ENCODE measurements around the gene ERI3. TPM values are rescaled to one million over a fixed set of nuclear protein-coding genes. Genes with fewer than 3 reads are reported as not detected.
A peak's percentile ranks its signal among the peaks of the same experiment; 100 is the strongest.

Gene ERI3
- total RNA-seq, 2 experiments from 2014 or later, result 42.3 to 43.3 TPM

DNA sequence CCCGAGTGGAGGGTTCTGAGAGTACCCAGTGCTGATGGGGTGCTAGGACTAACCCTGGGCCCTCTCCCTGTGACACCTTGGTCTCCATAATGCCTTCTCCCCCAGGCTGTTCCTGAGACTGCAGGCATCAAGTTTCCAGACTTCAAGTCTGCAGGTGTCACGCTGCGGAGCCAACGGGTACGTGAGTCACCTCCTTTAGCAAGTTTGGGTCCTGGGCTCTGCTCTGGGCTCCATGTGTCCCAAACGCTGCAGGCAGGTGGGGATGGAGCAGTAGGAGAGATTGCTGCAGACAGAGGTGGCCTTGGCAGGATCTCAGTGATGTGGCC lies 135.8 kb downstream of the ERI3 start:
- CTCF ChIA-PET, result interaction anchor here (1.1 to 5.4 kb wide), 5 partner anchors 19 to 139 kb away, joined by 3 to 61 read pairs (median 16); no protein-coding TSS in a partner anchor
- POLR2A ChIA-PET, result interaction anchor here (1.8 kb wide), 1 partner anchor 17 kb away, joined by 5 read pairs; no protein-coding TSS in a partner anchor
- Mint-ChIP-seq H3K27ac (no peak overlapping the region), H3K27me3 (no peaks in the 10 kb centered on the region), H3K9me3 (no peaks in the 10 kb centered on the region), H3K36me3 (ENCODE audit: low read depth) (peaks cover 9% of the 10 kb centered on the region), H3K4me1 (ENCODE audit: low read depth) (peaks cover 26% of the 10 kb centered on the region), H3K4me3 (no peak overlapping the region)
- intact Hi-C loops (cut with micrococcal nuclease), result loop anchor here (10.0 kb wide), 1 partner anchor 376 kb away; no protein-coding TSS in a partner anchor
- ATAC-seq (no peak), DNase-seq (no peak)
- TF ChIP-seq, protein P1, sequence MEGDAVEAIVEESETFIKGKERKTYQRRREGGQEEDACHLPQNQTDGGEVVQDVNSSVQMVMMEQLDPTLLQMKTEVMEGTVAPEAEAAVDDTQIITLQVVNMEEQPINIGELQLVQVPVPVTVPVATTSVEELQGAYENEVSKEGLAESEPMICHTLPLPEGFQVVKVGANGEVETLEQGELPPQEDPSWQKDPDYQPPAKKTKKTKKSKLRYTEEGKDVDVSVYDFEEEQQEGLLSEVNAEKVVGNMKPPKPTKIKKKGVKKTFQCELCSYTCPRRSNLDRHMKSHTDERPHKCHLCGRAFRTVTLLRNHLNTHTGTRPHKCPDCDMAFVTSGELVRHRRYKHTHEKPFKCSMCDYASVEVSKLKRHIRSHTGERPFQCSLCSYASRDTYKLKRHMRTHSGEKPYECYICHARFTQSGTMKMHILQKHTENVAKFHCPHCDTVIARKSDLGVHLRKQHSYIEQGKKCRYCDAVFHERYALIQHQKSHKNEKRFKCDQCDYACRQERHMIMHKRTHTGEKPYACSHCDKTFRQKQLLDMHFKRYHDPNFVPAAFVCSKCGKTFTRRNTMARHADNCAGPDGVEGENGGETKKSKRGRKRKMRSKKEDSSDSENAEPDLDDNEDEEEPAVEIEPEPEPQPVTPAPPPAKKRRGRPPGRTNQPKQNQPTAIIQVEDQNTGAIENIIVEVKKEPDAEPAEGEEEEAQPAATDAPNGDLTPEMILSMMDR (IDR thresholded peaks at IDR 0.05), result no peak

DNA sequence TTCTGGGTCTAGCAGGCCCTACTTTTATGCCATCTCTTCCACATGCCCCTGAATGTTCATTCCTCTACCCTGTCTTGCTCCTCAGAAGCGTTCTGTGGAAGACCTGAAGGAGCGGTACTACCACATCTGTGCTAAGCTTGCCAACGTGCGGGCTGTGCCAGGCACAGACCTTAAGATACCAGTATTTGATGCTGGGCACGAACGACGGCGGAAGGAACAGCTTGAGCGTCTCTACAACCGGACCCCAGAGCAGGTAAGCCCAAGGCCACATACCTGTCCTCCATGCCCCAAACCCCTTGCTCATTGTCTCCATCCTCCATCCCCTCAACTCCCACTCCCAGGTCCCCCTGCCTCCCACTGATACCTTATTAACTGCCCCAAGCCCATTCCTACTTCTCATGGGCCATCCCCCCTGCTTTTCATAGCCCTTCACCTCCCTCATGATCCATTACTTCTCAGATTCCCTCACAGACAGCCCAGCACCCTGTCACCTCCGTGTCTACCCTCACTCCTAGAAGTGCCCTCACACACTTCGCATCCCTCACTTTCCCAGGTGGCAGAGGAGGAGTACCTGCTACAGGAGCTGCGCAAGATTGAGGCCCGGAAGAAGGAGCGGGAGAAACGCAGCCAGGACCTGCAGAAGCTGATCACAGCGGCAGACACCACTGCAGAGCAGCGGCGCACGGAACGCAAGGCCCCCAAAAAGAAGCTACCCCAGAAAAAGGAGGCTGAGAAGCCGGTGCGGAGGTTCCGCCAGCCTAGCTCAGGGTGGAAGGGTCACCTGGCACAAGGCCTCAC lies 136.4 kb downstream of the ERI3 start:
- Mint-ChIP-seq H3K27me3 (no peaks in the 10 kb centered on the region), H3K9me3 (no peaks in the 10 kb centered on the region), H3K27ac (no peak overlapping the region), H3K4me1 (ENCODE audit: low read depth) (peaks cover 27% of the 10 kb centered on the region), H3K36me3 (ENCODE audit: low read depth) (peaks cover 11% of the 10 kb centered on the region), H3K4me3 (no peak overlapping the region)
- CTCF ChIA-PET, result interaction anchor here (0.7 to 5.4 kb wide), 23 partner anchors 8 to 433 kb away, joined by 3 to 61 read pairs (median 7); no protein-coding TSS in a partner anchor
- POLR2A ChIA-PET, result interaction anchor here (1.8 kb wide), 1 partner anchor 17 kb away, joined by 5 read pairs; no protein-coding TSS in a partner anchor
- TF ChIP-seq, protein P1 (IDR thresholded peaks at IDR 0.05), result no peak
- intact Hi-C loops (cut with micrococcal nuclease), result loop anchor here (10.0 kb wide), 1 partner anchor 376 kb away; no protein-coding TSS in a partner anchor
- DNase-seq (no peak), ATAC-seq (no peak)

DNA sequence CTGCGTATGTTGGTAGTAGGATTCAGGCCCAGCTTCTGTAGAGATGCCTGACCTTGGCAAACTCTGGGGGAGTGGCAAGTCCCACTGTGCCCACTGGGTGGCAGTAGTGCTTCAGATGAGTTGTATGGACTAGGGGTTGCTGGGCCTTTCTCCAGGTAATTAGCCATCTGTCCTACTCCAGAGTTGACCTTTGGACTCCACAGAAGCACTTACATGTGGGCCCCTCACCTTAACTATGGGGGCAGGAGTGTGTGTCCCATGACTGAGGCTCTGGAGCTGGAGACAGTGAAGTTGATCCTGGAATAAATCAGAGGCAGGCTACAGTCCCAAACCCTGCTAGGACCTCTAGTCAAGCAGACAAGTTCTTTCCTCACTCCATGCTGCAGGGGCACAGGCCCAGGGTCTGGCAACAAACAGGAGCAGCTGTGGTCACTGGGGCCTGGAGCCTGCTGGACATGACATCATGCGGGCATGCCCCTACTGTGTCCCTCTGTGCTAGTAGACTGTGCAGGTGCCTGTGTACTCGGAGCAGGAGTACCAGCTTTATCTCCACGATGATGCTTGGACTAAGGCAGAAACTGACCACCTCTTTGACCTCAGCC lies 137.1 kb downstream of the ERI3 start:
- TF ChIP-seq, protein P1 (IDR thresholded peaks at IDR 0.05), result peak; percentile 91

DNA sequence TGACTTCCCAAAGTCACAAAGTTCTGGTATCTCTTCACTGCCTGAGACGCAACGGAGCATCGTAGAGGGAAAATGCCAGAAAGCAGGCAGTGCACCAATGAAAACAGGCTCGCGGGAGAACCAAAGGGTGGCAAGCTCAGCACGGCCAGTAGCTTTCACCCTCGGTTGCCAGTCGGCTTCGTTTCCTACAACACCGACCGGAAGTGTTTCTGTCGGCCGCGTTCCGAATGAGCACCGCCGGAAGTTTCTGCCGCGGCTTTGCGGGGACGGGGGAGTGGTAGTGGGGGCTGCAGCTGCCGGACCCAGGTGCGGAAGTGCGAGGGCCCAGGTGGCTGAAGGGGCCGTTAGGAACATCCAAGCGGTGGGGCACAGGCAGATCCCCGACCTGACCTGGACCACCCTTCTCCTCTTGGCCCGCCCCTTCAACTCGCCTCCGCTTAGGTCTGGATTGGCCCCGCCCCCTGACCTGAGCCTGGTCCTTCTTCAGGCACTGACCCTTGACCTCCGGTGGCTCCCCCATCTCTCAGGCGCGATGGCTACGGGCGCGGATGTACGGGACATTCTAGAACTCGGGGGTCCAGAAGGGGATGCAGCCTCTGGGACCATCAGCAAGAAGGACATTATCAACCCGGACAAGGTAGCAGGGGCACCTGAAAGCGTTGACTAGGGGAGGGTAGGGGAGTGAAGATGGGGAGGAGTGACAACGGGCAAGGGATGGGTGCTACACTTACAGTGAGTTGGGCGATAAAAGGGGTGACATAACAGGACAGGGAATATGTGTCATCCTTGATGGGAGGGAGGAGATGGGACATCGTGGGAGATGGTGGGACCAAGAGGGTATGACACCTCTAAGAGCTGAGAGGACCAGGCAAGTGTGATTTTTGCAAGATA lies 141.6 kb downstream of the ERI3 start, which contains the start of gene DMAP1:
DMAP1 (plus strand) TSS at position 250 of the 891 bp plus-strand sequence; CDS start at position 533, 283 bp downstream.
- ATAC-seq (peak; percentile 90), DNase-seq (peak; percentile 88)
- Mint-ChIP-seq H3K36me3 (ENCODE audit: low read depth) (peaks cover 2% of the 10 kb centered on the region), H3K4me3 (peak within 1 kb of the TSS; percentile 93), H3K9me3 (no peaks in the 10 kb centered on the region), H3K4me1 (ENCODE audit: low read depth) (peaks cover 28% of the 10 kb centered on the region), H3K27me3 (no peaks in the 10 kb centered on the region), H3K27ac (peak within 1 kb of the TSS; percentile 92)
- POLR2A ChIA-PET, result interaction anchor here (0.6 to 2.0 kb wide), 5 partner anchors 11 to 418 kb away, joined by 3 to 8 read pairs (median 3); no protein-coding TSS in a partner anchor
- intact Hi-C loops (cut with micrococcal nuclease), result loop anchor here (10.0 kb wide), 1 partner anchor 381 kb away; no protein-coding TSS in a partner anchor
- TF ChIP-seq, protein P1 (IDR thresholded peaks at IDR 0.05), result no peak
- CTCF ChIA-PET, result interaction anchor here (0.6 to 2.3 kb wide), 7 partner anchors 25 to 440 kb away, joined by 3 to 9 read pairs (median 3); no protein-coding TSS in a partner anchor

More for the DNA sequence above, 137.1 kb downstream of the ERI3 start:
- H3K4me3 Mint-ChIP-seq, result no peak overlapping the region
- DNase-seq, result peak; percentile 89
- peak; percentile 68 for ATAC-seq
- H3K27me3 Mint-ChIP-seq, result no peaks in the 10 kb centered on the region
- peaks cover 11% of the 10 kb centered on the region for H3K36me3 Mint-ChIP-seq (ENCODE audit: low read depth)
- intact Hi-C loops (cut with micrococcal nuclease), result loop anchor here (2.0 to 10.0 kb wide), 2 partner anchors 101 to 377 kb away; no protein-coding TSS in a partner anchor
- ChIA-PET POLR2A (interaction anchor here (0.8 to 1.8 kb wide), 4 partner anchors 18 to 112 kb away, joined by 3 to 5 read pairs (median 4); no protein-coding TSS in a partner anchor), CTCF (interaction anchor here (0.6 to 5.4 kb wide), 42 partner anchors 9 to 456 kb away, joined by 3 to 61 read pairs (median 4); partner anchors contain the start of gene TMEM53)
- H3K27ac Mint-ChIP-seq, result no peak overlapping the region
- peaks cover 22% of the 10 kb centered on the region for H3K4me1 Mint-ChIP-seq (ENCODE audit: low read depth)
- no peaks in the 10 kb centered on the region for H3K9me3 Mint-ChIP-seq
